Vagina (tissue), 2 donors: ENCODE measurements around the gene ABLIM2.

ENCODE experiments used
- POLR2AphosphoS5 ChIP-seq, 2 donors: sonication (generic); formaldehyde crosslinking; IDR thresholded peaks; one replicate each; pipeline ENCODE4 v1.9.0; 2017; ENCODE audit warnings: antibody characterized with exemption in 2 of 2, mild to moderate bottlenecking in 2 of 2, low read depth in 1 of 2; ENCODE audit not compliant: insufficient read depth in 1 of 2
- TF ChIP-seq, protein P1 (sequence below), 3 experiments: fragments of 450-650 bp in 2 of 3; fragments of 200-600 bp in 1 of 3; sonication (generic) in 1 of 3; IDR thresholded peaks; one replicate each; pipeline ENCODE4 v1.5.1; 2017 to 2019; ENCODE audit warnings: antibody characterized with exemption in 3 of 3, mild to moderate bottlenecking in 2 of 3, moderate library complexity in 2 of 3

DNA sequence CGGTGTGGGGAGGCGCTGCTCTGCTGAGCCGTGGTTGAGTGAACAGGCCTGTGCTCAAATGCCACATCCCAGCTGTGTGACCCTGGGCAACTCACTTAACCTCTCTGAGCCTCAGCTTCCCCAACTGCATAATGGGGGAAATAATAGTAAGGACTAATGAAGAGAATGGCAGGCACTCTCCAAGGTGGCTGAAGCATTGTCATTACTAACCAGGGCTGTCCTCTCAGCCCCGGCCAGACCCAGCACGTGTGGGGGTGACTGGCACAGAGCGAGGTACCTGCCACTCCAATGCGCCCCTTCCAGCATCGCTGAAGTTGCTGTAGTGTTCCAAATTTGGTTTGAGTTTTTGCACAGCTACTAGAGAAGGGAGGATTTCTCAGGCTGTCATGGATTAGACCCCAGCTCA is 80.0 kb downstream of the ABLIM2 start:
- TF ChIP-seq, protein P1, sequence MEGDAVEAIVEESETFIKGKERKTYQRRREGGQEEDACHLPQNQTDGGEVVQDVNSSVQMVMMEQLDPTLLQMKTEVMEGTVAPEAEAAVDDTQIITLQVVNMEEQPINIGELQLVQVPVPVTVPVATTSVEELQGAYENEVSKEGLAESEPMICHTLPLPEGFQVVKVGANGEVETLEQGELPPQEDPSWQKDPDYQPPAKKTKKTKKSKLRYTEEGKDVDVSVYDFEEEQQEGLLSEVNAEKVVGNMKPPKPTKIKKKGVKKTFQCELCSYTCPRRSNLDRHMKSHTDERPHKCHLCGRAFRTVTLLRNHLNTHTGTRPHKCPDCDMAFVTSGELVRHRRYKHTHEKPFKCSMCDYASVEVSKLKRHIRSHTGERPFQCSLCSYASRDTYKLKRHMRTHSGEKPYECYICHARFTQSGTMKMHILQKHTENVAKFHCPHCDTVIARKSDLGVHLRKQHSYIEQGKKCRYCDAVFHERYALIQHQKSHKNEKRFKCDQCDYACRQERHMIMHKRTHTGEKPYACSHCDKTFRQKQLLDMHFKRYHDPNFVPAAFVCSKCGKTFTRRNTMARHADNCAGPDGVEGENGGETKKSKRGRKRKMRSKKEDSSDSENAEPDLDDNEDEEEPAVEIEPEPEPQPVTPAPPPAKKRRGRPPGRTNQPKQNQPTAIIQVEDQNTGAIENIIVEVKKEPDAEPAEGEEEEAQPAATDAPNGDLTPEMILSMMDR (IDR thresholded peaks at IDR 0.05) = no peak
- TF ChIP-seq POLR2AphosphoS5 (IDR thresholded peaks at IDR 0.05; ENCODE audit: insufficient read depth in 1 of 2, low read depth in 1 of 2) = no peak
